GM23248 (cell line): Measurements from ENCODE around the gene FREM1.

Experiments used
- EZH2 ChIP-seq: fragments of 200-600 bp; sonication (generic); IDR thresholded peaks from 2 replicates; pipeline ENCODE4 v1.6.1; 2018; ENCODE audit warnings: antibody characterized with exemption, mild to moderate bottlenecking; ENCODE audit not compliant: insufficient read depth, poor library complexity, severe bottlenecking
- EZH2phosphoT487 ChIP-seq: fragments of 200-600 bp; sonication (generic); IDR thresholded peaks from 2 replicates; pipeline ENCODE4 v1.6.1; 2018; ENCODE audit warnings: antibody characterized with exemption, moderate library complexity, mild to moderate bottlenecking, low read depth; ENCODE audit not compliant: insufficient read depth

GRCh38 chr9:14887149-14887548 is 23.1 kb downstream of the FREM1 start:
- TF ChIP-seq EZH2, result no peak
- TF ChIP-seq EZH2phosphoT487, result no peak
